HG03196 (cell line): Measurements from ENCODE around the gene SIPA1.
"Not testable (repeated sequence)": the region's sequence is repeated elsewhere in the genome, so short reads cannot be mapped to it uniquely, and the experiment has no call there.

Source experiments
- ATAC-seq: cut with Tn5 transposase; IDR thresholded peaks from one replicate; pipeline ENCODE4 v1.9.1; 2021; ENCODE audit not compliant: unreplicated experiment

Gene SIPA1

GRCh38 chr11:65658174-65659021 lies 20.5 kb downstream of the SIPA1 start:
- no peak for ATAC-seq

- ATAC-seq: no peak
These were observed 22.1 kb downstream of the SIPA1 start for GRCh38 chr11:65660038-65660437.

GRCh38 chr11:65660908-65661307 lies 23.0 kb downstream of the SIPA1 start:
- not testable (repeated sequence) for ATAC-seq

DNA sequence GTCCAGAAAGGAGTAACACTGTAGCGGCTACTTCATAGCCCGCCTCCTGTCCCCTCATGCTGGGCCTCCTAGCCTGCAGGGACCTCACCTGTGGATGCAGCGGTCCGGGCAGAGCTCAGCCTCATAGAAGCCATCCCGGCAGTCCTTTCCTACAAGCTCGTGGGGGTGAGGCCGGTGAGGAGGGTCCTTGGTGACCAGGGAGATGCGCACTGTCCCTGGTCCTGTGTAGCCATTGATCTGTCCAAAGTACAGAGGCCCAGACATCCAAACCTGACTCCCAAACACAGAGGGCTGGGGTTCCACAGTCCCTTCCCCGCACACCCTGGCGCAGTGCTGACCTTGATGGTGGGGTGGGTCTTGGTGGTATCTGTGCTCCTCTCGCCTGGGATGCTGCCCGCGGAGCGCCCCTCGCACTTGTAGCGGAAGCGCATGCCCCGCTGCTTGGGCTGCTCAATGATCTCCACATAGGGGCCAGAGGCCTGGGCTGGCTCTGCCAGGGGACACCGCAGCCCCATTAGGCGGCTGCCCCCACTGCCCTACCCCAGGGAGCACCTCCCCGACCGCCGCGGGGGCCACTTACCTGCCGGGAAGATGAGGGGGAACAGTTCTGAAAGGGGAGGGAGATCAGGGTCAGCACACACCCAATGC lies 23.8 kb downstream of the SIPA1 start:
- no peak for ATAC-seq

DNA sequence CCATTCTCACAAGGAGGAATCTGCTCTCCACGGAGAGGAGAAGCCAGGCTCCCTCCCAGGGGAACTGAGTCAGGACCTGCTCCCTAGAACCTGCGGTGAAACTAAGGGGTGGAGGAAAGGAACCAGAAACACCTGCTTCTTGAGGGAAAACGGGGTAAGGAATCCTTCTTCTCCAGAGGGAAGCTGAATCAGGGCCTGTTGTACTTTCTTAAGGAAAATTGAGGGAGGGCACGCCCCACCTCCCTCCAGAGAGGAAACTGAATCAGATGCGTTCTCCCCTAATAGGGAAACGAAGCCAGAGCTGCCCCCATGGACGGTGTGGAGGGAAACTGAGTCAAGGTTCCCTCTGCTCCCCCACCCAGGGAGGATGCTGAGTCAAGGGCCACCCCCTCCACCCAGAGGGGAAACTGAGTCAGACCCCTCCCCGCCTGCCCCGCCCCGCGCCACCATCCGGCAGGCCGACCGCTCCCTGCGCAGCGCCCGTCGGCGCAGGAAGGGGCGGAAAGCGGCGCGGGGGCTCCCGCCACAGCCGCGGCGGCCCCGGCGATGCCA lies 24.4 kb downstream of the SIPA1 start:
- peak; percentile 8 for ATAC-seq

DNA sequence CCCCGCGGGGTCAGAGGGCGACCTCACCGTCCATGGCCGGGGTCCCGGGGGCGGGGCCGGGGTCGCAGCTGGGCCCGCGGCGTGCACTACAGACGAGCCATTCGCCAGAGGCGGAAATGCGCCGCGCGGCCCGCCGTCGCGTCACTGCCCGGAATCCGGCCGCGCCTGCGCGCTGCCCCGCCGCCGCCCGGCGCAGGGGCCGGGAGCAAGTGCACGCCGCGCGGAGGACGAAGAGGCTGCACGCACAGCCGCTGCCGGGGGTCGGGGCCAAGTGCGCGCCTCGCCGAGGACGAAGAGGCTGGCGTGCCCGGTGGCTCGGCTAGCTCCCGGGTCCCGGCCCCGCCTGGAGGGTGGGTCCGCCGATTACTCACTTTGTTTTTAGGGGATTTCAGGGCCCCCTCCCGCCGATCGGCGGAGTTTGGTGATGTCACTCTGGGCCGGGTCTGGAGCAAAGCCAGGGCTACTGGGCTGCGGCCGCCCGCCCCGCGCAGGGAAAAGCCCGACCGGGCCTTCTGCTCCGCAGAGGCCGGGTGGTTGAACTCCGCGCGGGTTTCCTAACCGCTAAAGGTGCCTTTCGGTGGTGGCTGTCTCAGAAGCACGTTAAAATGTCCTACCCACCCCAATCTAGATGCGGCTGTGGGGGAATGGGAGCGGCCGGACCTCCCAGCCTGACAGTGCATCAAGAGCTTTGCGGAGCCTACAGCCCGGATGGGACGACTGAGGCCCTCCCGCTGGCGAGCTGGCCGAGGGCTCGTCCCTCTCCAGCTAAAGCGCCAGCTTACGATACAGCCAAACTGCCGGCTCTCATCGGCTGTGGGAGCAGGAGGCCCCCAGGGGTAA lies 25.1 kb downstream of the SIPA1 start, which contains the start of gene RELA:
TSS of gene RELA (minus strand) at position 118 of the 840 bp plus-strand sequence. CDS start at position 34, 84 bp downstream.
- ATAC-seq: peak; percentile 87

- ATAC-seq: peak; percentile 27
These were observed 25.8 kb downstream of the SIPA1 start for GRCh38 chr11:65663639-65664200.

GRCh38 chr11:65672180-65672860 lies 34.4 kb downstream of the SIPA1 start:
- no peak for ATAC-seq

DNA sequence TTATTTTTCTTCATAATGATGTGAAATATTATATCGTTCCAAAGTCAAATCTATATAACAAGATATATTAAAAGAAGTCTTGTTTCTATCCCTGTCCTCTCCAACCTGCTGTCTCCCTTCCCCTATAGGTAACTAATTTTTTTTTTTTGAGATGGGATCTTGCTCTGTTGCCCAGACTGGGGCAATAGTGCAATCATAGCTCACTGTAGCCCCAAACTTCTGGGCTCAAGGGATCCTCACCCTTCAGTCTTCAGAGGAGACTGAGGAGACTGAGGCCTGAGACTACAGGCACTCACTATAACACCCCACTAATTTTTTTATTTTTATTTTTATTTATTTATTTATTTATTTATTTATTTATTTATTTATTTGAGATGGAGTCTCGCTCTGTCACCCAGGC lies 35.1 kb downstream of the SIPA1 start:
- ATAC-seq: no peak

- ATAC-seq: no peak
These were observed 42.4 kb downstream of the SIPA1 start for GRCh38 chr11:65680192-65680743.

- ATAC-seq: not testable (repeated sequence)
These were observed 45.6 kb downstream of the SIPA1 start for GRCh38 chr11:65683480-65683879.

- ATAC-seq: no peak
These were observed 48.1 kb downstream of the SIPA1 start for GRCh38 chr11:65685981-65686380.

- ATAC-seq: not testable (repeated sequence)
These were observed 53.9 kb downstream of the SIPA1 start for GRCh38 chr11:65691847-65692246.

DNA sequence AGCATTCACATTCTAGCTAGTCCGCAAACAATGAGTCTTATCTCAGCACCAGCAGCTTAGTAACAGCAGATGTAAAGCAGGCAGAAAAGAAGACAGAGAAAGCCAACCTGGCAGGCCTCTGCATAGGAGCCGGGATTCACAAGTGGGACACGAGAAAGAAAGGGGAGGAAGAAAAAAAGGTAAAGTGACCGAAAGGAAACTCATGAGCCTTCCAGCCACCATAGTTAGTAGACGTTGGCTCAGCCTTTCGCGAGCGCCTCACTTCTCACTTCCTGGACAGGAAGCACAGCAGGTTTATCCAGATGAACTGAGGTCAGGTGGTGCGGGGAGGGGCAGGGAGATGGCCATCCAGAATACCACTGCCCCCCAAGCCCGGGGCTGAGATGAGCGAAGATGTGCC lies 54.5 kb downstream of the SIPA1 start:
- ATAC-seq: no peak

DNA sequence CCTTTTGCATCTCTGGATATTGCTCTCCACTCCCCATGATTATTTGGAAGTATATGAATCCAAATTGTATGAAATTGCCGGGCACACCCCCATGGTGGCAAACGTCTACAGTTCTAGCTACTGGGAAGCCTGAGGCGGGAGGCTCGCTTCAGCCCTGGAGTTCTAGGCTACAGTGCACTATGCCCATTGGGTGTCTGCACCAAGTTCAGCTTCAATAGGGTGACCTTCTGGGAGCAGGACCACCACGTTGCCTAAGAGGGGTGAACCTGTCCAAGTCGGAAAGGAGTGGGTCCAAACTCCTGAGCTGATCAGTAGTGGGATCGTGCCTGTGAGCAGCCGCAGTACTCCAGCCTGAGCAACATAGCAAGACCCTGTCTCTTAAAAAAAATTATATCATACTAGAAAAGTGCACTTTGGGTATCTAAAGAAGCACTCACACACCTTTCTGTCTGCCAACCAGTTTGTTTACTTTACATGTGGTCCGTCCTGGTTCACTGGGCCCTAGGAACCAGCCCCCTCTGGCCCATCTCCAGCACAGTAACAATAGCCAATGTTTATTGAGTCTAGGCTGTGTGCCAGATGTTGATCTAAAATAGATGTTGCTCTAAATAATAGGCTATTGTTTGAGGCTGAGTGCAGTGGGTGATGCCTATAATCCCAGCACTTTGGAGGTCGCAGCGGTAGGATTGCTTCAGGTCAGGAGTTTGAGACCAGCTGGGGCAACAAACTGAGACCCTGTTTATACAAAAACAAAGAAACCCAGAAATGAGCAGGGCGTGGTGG lies 57.7 kb downstream of the SIPA1 start:
- no peak for ATAC-seq

DNA sequence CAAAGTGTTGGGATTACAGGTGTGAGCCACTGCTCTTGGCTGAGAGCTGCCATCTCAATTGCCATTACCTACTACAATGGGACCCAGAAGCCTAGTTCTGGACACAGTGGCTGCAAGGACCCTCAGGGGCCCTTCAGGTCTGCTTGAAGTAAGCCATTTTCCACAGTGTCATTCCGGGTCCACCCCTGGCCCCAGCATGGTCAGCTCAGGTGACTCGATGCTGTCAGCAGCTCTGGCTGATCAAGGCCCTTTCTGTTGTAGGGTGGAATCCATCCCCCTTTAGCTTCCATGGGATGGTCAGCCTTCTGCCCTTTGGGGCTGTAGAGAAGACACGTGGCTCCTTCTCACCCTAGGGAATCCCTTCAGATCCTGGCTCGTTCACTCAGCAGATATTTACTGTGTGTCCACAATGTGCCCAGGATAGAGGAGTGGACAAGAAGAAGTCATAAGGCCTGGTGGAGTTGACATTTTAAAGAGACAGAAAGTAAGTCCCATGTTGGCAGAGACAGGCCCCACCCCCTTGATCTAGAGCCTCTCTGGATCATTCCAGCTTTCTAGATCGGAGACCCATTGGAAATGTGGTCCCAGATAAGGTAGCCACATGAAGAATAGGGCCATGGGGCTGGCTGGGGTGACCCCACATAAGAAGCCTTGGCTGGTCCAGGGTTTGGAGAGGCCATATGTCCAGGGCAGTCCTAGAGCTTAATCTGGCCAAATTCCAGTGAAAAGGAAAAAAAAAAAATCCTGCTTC lies 59.1 kb downstream of the SIPA1 start:
- no peak for ATAC-seq

DNA sequence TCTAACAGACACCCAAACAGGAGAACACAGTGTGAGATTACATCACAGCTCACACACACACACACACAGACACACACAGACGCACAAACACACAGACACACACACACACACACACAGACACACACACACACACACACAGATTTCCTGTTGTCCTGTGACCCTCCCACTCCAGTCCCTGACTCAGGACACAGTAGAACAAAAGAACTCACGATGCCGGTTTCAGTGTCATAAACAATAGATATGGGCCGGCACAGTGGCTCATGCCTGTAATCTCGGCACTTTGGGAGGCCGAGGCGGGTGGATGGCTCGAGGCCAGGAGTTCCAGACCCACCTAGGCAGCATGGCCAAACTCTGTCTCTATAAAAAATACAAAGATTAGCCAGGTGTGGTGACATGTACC lies 60.3 kb downstream of the SIPA1 start:
- no peak for ATAC-seq

DNA sequence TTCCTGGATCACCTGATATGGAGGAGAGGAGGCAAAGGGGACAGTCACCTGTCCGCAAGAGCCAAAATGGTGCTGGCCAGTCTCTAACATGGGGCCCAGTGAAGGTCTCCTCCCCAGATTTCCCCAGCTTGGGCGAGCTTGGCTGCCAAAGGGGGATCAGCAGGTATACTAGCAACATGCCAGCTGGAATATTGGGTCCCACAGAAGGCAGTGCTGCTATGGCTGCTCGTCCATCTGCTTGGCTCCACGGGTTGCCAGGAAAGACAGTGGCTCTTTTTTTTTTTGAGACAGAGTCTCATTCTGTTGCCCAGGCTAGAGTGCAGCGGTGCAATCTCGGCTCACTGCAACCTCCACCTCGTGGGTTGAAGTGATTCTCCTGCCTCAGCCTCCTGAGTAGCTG lies 61.4 kb downstream of the SIPA1 start:
- no peak for ATAC-seq
